Breast epithelium (tissue), 3 donors: ENCODE measurements around the gene CHST10.

Source experiments
- POLR2A ChIP-seq: fragments of 450-650 bp; IDR thresholded peaks from one replicate; pipeline ENCODE4 v1.6.1; 2016; ENCODE audit warnings: antibody characterized with exemption, mild to moderate bottlenecking, moderate library complexity
- POLR2AphosphoS5 ChIP-seq, 3 donors: sonication (generic); formaldehyde crosslinking; IDR thresholded peaks; one replicate each; pipeline ENCODE4 v1.6.1; 2017; ENCODE audit warnings: antibody characterized with exemption in 3 of 3
- TF ChIP-seq, protein P1 (sequence below), 3 donors: fragments of 450-650 bp; IDR thresholded peaks; one replicate each; pipeline ENCODE4 v1.5.1; 2016 to 2017; ENCODE audit warnings: antibody characterized with exemption in 3 of 3, mild to moderate bottlenecking in 3 of 3, moderate library complexity in 3 of 3

GRCh38 chr2:100425107-100425506 lies 7.6 kb upstream of the CHST10 start:
- TF ChIP-seq, protein P1, sequence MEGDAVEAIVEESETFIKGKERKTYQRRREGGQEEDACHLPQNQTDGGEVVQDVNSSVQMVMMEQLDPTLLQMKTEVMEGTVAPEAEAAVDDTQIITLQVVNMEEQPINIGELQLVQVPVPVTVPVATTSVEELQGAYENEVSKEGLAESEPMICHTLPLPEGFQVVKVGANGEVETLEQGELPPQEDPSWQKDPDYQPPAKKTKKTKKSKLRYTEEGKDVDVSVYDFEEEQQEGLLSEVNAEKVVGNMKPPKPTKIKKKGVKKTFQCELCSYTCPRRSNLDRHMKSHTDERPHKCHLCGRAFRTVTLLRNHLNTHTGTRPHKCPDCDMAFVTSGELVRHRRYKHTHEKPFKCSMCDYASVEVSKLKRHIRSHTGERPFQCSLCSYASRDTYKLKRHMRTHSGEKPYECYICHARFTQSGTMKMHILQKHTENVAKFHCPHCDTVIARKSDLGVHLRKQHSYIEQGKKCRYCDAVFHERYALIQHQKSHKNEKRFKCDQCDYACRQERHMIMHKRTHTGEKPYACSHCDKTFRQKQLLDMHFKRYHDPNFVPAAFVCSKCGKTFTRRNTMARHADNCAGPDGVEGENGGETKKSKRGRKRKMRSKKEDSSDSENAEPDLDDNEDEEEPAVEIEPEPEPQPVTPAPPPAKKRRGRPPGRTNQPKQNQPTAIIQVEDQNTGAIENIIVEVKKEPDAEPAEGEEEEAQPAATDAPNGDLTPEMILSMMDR (IDR thresholded peaks at IDR 0.05): no peak
- TF ChIP-seq POLR2A: no peak
- TF ChIP-seq POLR2AphosphoS5 (IDR thresholded peaks at IDR 0.05): no peak
